ENCODE data around the gene CLCN2. TPM values are rescaled to one million over a fixed set of nuclear protein-coding genes. Genes with fewer than 3 reads are reported as not detected.

Gene CLCN2
- 2.0 and 2.1 TPM in 2 replicates for total RNA-seq

GRCh38 chr3:184361532-184361931, at the start of gene CLCN2, which contains the start of gene POLR2H:
CLCN2 (minus strand) TSS chr3:184361605; CDS start chr3:184361479, 126 bp downstream.
POLR2H (plus strand) TSS chr3:184361710; CDS start chr3:184363493, 1,783 bp downstream.
- DNase-seq (ENCODE audit: low read depth), result no peak
- Histone ChIP-seq H3K36me3 (ENCODE audit: control insufficient read depth, insufficient read depth, low read length) (peaks cover 10% of the 10 kb centered on the region), H3K4me3 (ENCODE audit: low read depth, low read length) (peak within 1 kb of the TSS; percentile 46), H3K27me3 (ENCODE audit: control insufficient read depth, insufficient read depth, low read length) (no peaks in the 10 kb centered on the region)
- TF ChIP-seq, protein P1, sequence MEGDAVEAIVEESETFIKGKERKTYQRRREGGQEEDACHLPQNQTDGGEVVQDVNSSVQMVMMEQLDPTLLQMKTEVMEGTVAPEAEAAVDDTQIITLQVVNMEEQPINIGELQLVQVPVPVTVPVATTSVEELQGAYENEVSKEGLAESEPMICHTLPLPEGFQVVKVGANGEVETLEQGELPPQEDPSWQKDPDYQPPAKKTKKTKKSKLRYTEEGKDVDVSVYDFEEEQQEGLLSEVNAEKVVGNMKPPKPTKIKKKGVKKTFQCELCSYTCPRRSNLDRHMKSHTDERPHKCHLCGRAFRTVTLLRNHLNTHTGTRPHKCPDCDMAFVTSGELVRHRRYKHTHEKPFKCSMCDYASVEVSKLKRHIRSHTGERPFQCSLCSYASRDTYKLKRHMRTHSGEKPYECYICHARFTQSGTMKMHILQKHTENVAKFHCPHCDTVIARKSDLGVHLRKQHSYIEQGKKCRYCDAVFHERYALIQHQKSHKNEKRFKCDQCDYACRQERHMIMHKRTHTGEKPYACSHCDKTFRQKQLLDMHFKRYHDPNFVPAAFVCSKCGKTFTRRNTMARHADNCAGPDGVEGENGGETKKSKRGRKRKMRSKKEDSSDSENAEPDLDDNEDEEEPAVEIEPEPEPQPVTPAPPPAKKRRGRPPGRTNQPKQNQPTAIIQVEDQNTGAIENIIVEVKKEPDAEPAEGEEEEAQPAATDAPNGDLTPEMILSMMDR (IDR thresholded peaks at IDR 0.05; ENCODE audit: insufficient read depth, low read length, severe bottlenecking), result no peak
- no peak for FAIRE-seq

DNA sequence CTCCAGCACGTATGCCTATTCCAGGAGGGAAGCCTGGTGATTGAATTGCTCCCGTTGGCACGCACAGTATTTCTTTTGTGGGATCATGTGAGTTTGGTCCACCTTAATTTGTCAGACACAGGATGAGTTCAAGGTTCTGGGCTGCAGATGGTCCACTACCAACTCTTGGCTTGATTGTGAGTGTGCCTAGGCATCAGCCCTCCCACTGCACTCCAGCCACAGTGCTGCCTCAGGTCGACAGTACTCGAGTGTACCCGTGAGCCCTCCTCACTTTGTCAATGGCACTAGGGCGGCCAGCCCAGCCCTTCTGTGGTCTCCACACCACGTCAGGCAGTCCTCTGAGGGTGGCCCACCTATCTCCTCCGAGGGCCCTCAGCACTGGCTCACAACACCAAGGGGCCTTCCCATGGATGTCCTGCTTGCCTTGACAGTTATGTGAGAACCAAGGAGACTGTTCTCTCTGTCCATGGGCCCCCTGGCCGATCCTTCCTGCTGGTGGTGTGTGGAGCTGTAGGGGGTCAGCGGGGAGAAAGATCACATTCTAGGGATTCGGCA, 48.6 kb upstream of the CLCN2 start:
- TF ChIP-seq, protein P1 (IDR thresholded peaks at IDR 0.05; ENCODE audit: insufficient read depth, low read length, severe bottlenecking), result no peak
- no peak overlapping the region for H3K4me3 ChIP-seq (ENCODE audit: low read depth, low read length)
- DNase-seq (ENCODE audit: low read depth) (no peak), FAIRE-seq (peak; percentile 43)
- H3K36me3 ChIP-seq (ENCODE audit: control insufficient read depth, insufficient read depth, low read length), result no peaks in the 10 kb centered on the region
- peaks cover 2% of the 10 kb centered on the region for H3K27me3 ChIP-seq (ENCODE audit: control insufficient read depth, insufficient read depth, low read length)

- Histone ChIP-seq H3K36me3 (ENCODE audit: control insufficient read depth, insufficient read depth, low read length) (no peaks in the 10 kb centered on the region), H3K4me3 (ENCODE audit: low read depth, low read length) (no peak overlapping the region), H3K27me3 (ENCODE audit: control insufficient read depth, insufficient read depth, low read length) (peaks cover 3% of the 10 kb centered on the region)
- TF ChIP-seq, protein P1 (IDR thresholded peaks at IDR 0.05; ENCODE audit: insufficient read depth, low read length, severe bottlenecking), result no peak
- FAIRE-seq (no peak), DNase-seq (ENCODE audit: low read depth) (no peak)
Measured at GRCh38 chr3:184409331-184409926, 48.0 kb upstream of the CLCN2 start.

GRCh38 chr3:184405075-184406030, 43.9 kb upstream of the CLCN2 start:
- TF ChIP-seq, protein P1 (IDR thresholded peaks at IDR 0.05; ENCODE audit: insufficient read depth, low read length, severe bottlenecking), result no peak
- FAIRE-seq, result no peak
- Histone ChIP-seq H3K27me3 (ENCODE audit: control insufficient read depth, insufficient read depth, low read length) (peaks cover 8% of the 10 kb centered on the region), H3K36me3 (ENCODE audit: control insufficient read depth, insufficient read depth, low read length) (no peaks in the 10 kb centered on the region), H3K4me3 (ENCODE audit: low read depth, low read length) (no peak overlapping the region)
- no peak for DNase-seq (ENCODE audit: low read depth)

DNA sequence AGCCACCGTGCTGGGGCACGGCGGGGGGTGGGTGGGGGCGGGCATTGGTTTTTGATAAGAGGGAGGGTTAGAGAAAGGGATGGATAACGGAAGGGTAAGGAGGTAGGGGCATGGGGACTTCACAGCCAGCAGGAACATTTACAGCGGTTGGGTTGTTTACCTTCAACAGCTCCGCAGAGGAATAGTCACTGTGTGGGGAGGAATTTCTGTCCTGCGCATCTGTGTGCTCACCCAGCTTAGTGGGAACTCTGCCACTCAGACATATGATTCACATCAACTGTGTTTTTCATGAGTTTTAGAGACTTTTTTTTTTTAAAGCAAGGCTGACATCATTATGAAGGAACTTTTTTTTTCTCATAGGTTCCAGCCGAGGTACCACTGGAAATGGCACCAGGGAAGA, 38.0 kb upstream of the CLCN2 start:
- no peak overlapping the region for H3K4me3 ChIP-seq (ENCODE audit: low read depth, low read length)
- H3K36me3 ChIP-seq (ENCODE audit: control insufficient read depth, insufficient read depth, low read length), result no peaks in the 10 kb centered on the region
- peaks cover 8% of the 10 kb centered on the region for H3K27me3 ChIP-seq (ENCODE audit: control insufficient read depth, insufficient read depth, low read length)
- TF ChIP-seq, protein P1 (IDR thresholded peaks at IDR 0.05; ENCODE audit: insufficient read depth, low read length, severe bottlenecking), result no peak
- DNase-seq (ENCODE audit: low read depth) (peak; percentile 53), FAIRE-seq (no peak)
